D341Med (cell line): ENCODE results near the gene IL4R.

Source experiments
- DNase-seq: peaks from one replicate; pipeline ENCODE4 v3.0.0; 2012; ENCODE audit warnings: low spot score

The IL4R gene

DNA sequence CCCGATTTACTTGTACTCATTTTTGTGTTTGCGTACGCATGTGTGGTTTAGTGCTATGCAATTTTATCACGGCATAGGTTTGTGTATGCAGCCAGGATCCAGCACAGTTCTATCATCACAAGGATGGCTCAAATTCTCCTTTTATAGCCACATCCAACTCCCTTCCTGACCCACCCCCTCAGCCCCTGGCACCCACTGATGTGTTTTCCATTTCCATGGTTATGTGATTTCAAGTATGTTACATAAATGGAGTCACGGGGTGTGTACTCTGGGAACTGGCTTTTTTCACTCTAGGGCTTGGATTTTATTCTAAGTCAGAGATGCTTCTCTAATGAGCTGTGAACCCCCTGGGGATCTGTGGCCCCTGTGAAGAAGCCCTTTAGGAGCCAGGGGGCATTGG is 16.8 kb downstream of the IL4R start:
- DNase-seq, result no peak

DNA sequence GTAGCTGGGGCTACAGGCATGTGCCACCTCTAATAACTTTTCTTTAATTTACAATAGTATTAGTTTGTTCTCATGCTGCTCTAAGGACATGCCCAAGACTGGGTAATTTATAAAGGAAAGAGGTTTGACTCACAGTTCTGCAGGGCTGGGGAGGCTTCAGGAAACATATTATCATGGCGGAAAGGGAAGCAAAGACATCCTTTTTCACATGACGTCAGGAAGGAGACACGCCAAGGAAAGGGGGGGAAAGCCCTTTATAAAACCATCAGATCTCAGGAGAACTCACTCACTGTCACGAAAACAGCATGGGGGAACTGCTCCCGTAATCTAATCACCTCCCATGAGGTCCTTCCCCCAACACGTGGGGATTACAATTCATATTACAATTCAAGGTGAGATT is 18.3 kb downstream of the IL4R start:
- no peak for DNase-seq

DNA sequence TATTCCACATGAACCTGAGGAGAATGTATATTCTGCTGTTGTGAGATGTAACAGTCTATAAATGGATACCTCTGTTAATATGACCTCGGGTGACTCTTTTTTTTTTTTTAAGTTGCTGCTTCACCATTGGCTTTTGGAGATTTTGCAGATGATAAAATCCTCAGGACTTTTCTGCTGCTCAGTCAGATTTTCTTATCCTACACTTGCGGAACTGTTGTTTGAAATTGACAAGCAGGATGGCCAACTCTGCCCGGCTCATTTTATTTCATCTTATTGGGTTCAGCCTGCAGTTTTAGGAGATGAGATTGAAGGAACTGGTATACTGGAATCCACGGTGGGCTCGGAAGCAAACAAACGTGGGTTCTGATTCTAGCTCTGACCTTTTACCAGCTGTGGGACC is 19.3 kb downstream of the IL4R start:
- no peak for DNase-seq

DNA sequence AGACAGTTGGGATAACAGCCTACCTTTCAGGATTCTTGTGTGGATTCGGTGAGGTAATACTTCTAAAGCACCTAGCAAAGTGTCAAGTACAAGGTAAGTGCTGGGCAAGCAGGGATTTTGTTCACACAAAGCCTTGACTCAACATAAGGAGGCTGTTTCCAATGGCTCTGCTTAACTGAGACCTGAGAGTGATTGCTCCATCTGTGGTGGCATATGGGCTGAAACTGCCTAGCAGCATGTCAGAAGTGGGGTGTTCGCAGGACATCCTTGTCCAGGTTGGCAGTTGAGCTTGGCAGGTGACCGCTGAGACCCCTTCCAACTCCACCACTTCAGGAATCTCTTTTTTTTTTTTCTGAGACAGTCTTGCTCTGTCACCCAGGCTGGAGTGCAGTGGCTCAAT is 19.8 kb downstream of the IL4R start:
- DNase-seq, result no peak

DNA sequence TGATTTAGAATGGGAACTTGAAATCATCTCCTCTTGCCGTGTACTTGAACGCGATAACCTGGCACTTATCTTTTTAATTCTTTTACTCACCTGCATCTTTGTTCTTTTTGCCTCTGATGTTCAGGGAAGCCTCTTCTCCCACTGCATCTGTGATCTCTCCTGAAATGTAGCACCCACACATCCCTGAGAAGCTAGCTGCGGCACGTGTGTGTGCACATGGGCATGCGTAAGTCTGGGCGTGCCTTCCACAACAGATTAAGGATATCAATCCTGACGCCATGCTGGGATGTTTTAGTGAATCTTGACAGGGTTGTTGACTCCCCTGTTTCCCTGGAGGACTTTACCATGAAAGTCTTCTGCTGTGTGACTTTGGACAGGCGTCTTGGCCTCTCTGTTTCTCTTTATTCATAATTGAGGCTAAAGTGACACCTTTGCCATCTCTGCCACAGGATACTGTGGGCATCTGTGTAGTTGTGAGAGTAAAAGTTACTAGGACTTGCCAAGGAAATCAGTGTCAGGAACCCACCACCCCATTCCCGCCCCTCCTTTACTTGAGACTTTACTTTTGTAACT is 20.5 kb downstream of the IL4R start:
- no peak for DNase-seq

DNA sequence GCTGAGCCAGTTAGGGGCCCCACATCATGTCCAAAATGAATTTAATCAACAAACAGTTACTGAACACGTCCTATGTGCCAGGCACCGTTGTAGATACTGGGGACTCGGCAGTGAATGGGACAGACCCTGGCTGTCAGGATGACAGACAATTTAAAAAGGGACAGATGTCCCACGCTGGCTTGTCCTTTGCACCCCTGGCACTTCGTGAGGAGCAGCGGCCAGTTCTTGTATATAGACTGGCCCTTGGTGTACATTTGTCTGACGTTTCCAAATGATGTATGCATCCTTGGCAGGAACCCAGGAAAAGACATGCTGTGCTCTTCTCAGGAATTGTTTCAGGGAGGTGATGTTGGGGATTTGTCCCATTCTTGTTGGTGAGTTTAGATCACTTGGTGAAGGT is 21.1 kb downstream of the IL4R start:
- DNase-seq, result no peak

DNA sequence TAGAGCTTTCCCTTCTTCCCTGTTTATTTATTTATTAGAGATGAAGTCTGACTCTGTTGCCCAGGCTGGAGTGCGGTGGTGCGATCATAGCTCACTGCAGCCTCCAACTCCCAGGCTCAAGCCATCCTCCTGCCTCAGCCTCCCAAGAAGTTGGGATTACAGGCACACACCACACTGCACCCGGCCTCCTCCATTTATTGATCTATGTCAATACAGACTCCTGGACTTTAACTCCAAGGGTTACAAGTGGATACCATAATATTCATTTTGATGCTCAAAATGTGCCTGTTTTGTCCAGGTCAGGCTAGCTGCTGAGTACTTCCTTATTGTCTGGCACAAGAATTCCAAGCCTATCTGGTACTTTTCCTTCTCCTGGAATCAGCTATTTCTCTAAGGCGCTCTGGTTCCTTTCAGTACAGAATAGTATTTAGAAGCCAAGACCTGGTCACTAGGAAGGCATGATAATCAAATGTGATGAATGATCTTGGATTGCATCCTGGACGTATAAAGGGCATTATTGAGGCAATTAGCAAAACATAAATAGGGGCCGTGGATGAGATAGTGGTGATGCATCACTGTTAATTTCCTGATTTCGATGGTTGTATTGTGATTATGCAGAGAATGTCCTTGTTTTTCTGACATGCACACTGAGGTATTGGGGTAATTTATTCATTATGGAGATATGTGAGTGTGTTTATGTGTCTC is 21.7 kb downstream of the IL4R start:
- DNase-seq, result no peak

DNA sequence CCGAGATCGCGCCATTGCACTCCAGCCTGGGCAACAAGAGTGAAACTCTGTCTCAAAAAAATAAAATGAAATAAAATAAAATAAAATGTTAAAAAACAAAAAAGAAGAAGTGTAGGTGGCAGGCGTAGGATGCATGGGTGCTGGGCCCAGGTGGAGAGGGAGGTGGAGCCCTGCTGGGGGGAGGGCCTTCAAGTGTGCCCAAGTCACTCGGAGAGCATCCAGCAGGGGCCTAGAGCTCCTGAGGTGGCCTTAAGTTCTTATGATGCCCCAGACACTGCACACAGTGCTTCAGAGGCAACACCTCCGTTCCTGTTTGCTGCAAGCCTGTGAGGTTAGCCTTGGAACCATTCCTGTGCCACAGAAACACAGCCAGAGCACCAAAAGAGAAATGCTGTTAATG is 23.2 kb downstream of the IL4R start:
- no peak for DNase-seq

DNA sequence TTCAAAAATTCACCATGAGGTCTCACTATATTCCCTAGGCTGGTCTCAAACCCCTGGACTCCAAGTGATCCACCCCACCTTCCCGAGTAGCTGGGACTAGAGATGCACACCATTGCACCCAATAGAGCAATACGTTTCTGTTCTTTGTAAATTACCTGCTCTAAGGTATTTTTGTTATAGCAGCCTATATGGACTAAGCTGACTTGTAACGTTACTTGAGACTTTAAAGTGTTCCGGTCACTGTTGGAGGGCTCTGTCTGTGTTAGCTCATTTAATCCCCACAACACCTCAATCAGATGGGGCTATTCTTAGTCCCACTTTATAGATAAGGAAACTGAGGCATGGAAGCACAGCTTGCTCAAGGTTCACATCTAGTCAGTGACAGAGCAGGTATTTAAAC is 25.4 kb downstream of the IL4R start:
- DNase-seq, result no peak

DNA sequence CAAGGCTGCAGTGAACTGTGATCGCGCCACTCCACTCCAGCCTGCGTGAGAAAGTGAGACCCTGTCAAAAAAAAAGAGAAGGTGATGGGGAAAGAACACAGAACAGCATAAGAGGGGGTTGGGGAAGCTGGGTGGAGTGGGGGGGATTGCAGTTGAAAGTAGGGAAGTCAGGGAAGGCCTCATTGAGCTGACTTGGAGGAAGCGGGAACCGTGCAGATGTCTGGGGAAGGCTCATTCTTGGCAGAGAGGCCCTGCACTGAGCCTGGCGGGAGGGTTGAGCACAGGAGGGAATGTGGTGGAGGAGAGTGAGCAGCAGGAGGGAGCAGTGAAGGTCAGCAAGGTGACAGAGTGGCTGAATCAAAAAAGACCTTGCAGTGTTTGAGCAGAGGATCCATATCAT is 26.9 kb downstream of the IL4R start:
- no peak for DNase-seq

DNA sequence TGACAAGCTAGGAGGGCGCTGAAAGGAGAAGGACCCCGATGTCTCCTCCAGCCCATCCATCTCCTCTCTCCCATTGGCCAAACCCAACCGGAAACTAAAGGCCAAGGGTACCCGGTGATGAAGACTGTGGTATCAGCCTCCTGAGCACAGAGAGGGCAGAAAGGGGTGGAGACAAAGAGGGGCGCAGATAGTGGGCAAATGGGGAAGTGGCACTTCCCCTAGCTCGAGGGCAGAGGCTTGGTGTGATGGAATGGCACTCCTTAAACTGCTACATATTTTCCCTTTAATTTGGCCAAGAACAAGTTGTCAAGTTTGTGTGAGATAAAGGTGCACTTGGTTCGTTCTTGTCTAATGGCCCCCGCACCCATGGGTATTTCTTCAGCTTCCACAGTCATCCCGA is 27.8 kb downstream of the IL4R start:
- DNase-seq, result no peak

DNA sequence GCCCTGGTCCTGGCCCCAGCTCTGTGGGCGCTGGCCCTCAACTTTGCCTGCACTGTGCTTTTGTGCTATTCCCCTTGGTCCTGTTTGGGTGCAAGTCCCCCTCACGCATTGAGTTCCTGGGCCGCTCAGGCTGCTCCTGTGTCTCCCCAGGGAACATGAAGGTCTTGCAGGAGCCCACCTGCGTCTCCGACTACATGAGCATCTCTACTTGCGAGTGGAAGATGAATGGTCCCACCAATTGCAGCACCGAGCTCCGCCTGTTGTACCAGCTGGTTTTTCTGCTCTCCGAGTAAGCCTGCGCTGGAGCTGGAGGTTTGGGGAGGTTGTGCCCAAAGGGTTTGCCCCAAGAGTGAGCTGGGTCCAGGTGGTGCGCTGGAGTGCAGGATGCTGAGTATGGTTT is 28.2 kb downstream of the IL4R start:
- no peak for DNase-seq

DNA sequence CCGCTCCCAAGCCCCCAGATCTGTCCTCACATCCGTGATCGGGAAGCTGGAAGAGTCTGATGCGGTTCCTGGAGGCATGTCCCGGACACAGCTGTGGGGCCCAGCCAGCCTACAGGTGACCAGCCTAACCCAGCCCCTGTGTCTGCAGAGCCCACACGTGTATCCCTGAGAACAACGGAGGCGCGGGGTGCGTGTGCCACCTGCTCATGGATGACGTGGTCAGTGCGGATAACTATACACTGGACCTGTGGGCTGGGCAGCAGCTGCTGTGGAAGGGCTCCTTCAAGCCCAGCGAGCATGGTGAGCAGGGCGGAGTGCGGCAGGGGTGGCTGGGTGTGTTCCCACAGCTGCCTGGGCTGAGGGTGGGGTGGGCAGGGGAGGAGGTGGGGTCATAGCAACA is 30.9 kb downstream of the IL4R start:
- DNase-seq, result no peak

DNA sequence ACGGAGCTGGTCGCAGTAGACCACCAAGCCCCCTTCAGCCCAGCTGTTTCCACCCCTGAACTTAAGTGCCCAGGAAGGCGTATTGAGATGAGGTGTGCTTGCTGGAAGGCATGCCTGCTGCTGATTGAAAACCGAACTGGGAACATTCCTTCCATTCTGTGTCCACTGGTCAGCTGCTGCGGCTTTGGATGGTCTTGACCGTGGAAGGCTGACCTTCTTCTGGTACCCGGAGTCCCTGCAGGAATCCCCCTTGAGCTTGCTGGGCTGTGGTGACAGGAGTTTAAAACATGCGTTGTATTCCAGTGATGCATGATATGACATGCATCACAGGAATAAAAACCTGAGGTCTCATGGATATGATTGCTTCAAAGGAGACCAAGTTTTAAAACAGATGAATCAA is 31.4 kb downstream of the IL4R start:
- no peak for DNase-seq

DNA sequence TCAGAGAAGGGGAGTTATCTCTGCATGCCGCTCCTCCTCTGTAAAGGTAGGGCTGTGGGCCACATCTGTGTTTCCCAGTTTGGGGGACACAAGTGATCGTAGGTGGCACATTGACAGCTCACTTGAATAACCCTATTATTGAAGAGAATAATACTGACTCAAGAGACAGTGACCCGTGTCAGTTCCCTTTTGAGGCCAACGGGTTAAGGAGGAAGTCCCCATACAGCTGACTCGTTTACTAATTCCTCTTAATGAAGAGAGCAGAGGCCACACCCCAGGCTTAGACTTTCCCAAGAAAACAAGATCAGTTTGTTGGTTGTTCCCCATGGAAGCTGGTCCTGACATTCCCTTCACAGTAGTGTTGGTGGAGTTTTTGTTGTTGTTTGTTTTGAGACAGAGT is 33.0 kb downstream of the IL4R start:
- DNase-seq, result no peak

DNA sequence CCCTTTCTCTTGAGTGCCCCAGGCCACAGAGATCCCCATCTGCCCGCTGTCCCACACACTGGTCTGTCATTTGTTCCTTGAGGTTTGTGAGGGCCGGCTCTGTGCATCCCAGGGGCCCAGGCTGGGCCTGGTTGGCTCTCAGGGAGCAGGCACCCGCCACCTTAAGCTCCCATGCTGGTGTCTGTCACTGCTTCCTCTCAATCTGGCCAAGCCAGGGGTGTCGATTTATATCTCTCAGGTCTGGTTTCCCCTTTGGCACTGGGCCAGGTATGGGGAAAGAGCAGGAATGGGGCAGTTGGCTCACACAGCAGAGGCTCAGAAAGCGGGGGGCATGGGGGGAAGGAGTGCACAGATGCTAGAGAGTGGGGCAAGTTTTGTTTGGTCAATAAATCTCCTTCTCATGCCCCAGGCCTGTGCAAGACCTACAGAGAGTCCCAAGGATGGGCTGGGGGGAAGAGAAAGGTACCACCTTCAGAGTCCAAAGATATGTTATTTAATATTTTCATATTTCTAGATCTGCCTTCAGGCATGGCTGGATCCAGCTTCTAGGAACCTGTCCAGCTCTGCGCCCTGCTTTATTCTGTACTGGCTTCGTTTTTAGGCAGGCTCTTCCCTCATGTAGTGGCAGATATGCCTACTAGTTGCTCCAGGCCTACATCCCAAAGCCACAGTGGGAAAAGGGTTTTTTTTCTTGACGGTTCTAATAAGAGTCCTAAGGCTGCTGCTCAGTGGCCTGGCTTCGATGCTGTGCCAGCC is 34.3 kb downstream of the IL4R start:
- no peak for DNase-seq

DNA sequence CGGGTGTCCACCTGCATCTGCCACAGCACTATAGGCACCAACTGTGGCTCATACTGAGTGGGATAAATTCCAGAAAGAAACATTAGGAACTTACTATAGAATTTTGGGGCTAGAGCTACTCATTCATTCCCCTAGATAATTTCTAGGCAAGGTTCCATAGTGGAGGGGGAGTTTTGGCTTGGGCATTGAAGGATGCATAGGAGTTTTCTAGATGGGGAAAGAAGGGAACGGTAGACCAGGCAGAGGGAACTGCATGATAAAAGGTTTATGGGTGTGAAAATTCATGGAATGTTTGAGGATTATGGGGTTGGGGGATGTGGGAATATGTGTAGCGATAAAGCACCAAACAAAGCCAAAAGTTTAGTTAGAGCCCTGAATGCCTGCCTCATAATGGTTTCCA is 35.5 kb downstream of the IL4R start:
- DNase-seq, result no peak

DNA sequence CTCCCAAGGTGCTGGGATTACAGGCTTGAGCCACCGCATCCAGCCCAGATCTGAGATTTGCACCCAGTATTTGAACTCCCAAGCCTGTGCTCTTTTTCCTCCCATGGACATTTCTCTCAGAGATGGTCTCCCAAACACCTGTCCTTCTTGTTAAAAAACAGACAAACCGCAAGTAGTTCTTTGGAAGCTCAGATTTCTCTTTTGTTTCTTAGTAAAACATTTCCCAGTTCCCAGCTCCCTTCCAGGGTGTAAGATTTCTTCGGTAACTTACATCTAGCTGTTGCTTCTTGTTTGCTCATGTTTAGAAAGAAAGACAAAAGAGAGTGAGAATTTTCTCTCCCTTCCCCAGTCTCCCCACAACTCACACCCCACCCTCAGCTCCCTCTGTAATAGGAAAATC is 36.2 kb downstream of the IL4R start:
- DNase-seq, result no peak

DNA sequence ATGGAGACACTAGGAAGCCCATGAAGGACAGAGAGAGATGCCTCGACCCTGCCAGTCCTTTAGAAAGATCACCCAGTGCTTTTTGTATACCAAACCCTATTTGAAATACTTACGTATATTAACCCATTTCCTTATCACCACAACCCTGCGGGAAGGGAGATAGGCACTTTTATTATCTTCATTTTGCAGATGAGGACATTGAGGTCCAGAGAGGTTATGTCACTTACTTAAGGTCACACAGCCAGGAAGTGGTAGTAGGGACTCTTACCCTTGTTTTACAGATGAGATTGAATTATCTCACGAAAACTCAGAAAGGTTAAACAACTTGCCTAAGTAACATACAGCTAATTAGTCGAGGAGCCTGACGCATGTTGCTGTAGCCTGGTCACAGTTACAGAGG is 38.2 kb downstream of the IL4R start:
- no peak for DNase-seq

DNA sequence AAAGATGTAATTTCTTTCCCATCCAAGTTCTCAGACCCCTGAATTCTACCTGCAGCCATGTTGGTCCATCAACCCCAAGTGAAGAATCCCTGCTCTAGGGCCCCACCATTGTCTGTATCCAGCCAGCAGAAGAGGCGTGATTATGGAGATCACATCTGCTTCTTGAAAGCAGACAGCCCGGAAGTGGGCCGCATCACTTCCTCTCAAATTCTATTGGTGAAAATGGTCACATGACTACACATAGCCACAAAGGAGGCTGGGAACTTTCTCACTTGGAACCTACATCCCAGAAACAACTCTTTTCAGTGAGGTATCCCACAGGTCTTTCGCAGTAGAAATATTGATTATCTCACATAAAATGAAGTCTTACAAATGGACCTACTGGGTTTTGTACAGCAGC is 40.1 kb downstream of the IL4R start:
- DNase-seq, result no peak

DNA sequence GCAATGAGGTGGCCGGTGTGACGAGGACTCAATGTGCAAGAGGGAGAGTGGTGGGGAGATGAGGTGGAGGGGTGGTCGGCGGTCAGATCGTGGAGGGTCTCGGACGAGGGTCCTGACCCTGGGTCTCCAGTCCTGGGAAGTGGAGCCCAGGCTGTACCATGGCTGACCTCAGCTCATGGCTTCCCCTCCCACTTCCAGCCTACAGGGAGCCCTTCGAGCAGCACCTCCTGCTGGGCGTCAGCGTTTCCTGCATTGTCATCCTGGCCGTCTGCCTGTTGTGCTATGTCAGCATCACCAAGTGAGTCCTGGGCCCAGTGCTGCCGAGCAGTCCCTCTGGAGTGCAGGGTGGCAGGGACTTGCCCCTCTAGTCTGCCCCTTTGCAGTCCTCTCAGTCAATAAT is 41.8 kb downstream of the IL4R start:
- DNase-seq, result no peak

DNA sequence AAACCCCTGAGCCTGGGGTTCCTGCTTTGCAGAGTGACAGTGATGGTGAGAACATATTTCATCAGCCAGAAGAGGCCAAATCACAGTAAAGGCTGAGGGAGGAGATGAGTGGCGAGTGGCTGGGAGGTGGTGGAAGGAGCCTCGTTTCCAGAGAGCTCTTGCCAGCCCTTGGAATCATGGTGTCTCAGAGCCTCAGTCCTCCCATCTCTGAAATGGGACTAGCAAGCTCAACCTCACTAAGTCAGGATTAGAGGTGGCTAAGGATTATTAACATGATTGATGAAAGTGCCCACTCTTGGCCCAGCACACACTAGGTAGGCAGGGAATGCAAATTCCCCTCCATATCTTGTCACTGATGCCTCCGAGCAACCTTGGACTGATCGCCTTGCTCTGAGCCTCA is 43.0 kb downstream of the IL4R start:
- DNase-seq, result no peak

DNA sequence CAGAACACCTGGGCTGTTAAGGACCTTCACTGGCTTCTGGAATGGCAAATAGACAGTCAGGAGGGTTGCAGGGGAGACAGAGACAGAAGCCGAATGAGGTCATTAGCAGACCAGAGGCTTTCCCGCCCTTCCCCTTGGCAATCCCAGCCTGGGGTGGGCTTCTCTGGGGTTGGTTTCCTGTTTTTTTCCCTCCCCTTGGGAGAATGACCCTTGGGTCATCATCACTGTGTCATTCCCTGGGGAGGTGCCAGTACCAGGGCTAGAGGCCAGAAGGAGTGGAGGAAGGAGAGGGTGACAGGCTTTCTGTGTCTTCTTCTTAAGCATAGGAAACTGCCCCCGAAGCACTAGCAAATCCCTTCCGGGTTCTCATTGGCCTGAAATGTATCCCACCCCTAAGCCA is 45.3 kb downstream of the IL4R start:
- DNase-seq, result no peak

DNA sequence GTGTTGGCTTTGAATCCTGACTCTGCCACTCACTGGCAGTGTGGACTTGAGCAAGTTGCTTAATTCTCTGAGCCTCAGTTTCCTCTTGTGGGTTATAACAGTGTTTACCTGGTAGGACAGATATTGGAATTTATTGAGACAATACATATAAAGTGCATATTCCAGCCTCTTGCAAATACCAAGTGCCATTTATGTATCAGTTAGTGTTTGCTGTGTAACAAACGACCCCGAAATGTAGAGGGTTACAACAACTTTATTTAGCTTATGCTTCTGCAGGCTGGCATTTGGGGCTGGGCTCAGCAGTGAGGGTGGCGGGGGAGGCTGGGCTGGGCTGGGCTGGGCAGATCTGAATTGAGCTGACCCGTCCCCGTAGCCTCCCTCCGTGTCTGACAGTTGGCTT is 45.8 kb downstream of the IL4R start:
- DNase-seq, result no peak
